B cell (primary cell): ENCODE data around the gene HABP4. TPM values are rescaled to one million over a fixed set of nuclear protein-coding genes. Genes with fewer than 3 reads are reported as not detected.

Experiments used
- ATAC-seq: fragments of 200-7000 bp; cut with Tn5 transposase; one replicate; pipeline ENCODE4 v1.10.0; 2021; ENCODE audit warnings: low read depth, mild to moderate bottlenecking, moderate number of reproducible peaks, moderate library complexity
- CTCF ChIA-PET: fragments of 350-600 bp; sonication (Branson Sonifier 250); formaldehyde crosslinking; loops from one replicate; lab custom pipeline; 2021; ENCODE audit warnings: antibody characterized with exemption, inconsistent platforms; lab: Charles Lee
- POLR2A ChIA-PET: fragments of 350-600 bp; sonication (Branson Sonifier 250); formaldehyde crosslinking; loops from one replicate; lab custom pipeline; 2021; ENCODE audit warnings: antibody characterized with exemption; lab: Charles Lee
- DNase-seq: peaks from one replicate; pipeline ENCODE4 v3.0.0; 2013
- H2AFZ ChIP-seq: 2 replicates; pipeline ENCODE4 v1.6.1; 2012; ENCODE audit warnings: mild to moderate bottlenecking, low read depth, low read length; ENCODE audit not compliant: insufficient read depth, poor library complexity, severe bottlenecking
- H3K27ac ChIP-seq, 2 donors: 1 replicate in 1 of 2; 2 replicates in 1 of 2; pipeline ENCODE4 v1.5.1; 2012 to 2013; ENCODE audit warnings: low read length in 2 of 2, mild to moderate bottlenecking in 2 of 2, moderate library complexity in 1 of 2
- H3K27me3 ChIP-seq, 4 experiments: fragments of 200-600 bp in 1 of 4; sonication (generic) in 1 of 4; replicated peaks in 1 of 4; 1 replicate in 2 of 4; 2 replicates in 2 of 4; pipeline versions ENCODE4 v1.6.1 to v1.7.0; 2013 to 2016; ENCODE audit warnings: low read length in 3 of 4, mild to moderate bottlenecking in 2 of 4, mixed read lengths in 1 of 4, moderate library complexity in 1 of 4; ENCODE audit not compliant: insufficient read depth in 4 of 4, control insufficient read depth in 3 of 4; ENCODE audit errors: control extremely low read depth in 1 of 4
- H3K36me3 ChIP-seq, 2 experiments: replicated peaks in 1 of 2; 1 replicate in 1 of 2; 2 replicates in 1 of 2; pipeline versions ENCODE4 v1.6.1 to v1.7.1; 2013; ENCODE audit warnings: low read length in 1 of 2; ENCODE audit not compliant: insufficient read depth in 2 of 2, control insufficient read depth in 1 of 2; ENCODE audit errors: control extremely low read depth in 1 of 2, extremely low read depth in 1 of 2
- H3K4me1 ChIP-seq, 2 donors: fragments of 200-600 bp in 1 of 2; sonication (generic) in 1 of 2; 1 replicate in 1 of 2; 2 replicates in 1 of 2; pipeline versions ENCODE4 v1.5.1 to v1.6.1; 2013 to 2017; ENCODE audit warnings: low read length in 2 of 2; ENCODE audit not compliant: control insufficient read depth in 2 of 2, insufficient read depth in 2 of 2
- H3K4me2 ChIP-seq: replicated peaks from 2 replicates; pipeline ENCODE3; 2012; ENCODE audit warnings: mild to moderate bottlenecking, low read depth, low read length; ENCODE audit not compliant: poor library complexity, severe bottlenecking
- H3K4me3 ChIP-seq, 5 experiments: fragments of 200-600 bp in 1 of 5; sonication (generic) in 1 of 5; 1 replicate in 3 of 5; 2 replicates in 2 of 5; pipeline versions ENCODE4 v1.5.1 to v1.7.0; 2011 to 2016; ENCODE audit warnings: low read length in 4 of 5, mild to moderate bottlenecking in 4 of 5, low read depth in 2 of 5, control low read depth in 1 of 5, moderate library complexity in 1 of 5; ENCODE audit not compliant: insufficient read depth in 1 of 5; ENCODE audit errors: control extremely low read depth in 1 of 5, extremely low read depth in 1 of 5
- H3K79me2 ChIP-seq: fragments of 200-600 bp; sonication (generic); one replicate; pipeline ENCODE4 v1.6.0; 2016; ENCODE audit warnings: low read length; ENCODE audit not compliant: control insufficient read depth, insufficient read depth
- H3K9ac ChIP-seq: fragments of 200-600 bp; sonication (generic); 2 replicates; pipeline ENCODE4 v1.6.1; 2017; ENCODE audit warnings: mild to moderate bottlenecking, low read length, moderate library complexity
- H3K9me3 ChIP-seq, 3 donors: one replicate each; pipeline versions ENCODE4 v1.6.1 to v1.7.1; 2013; ENCODE audit warnings: low read length in 2 of 3; ENCODE audit not compliant: control insufficient read depth in 2 of 3, insufficient read depth in 1 of 3; ENCODE audit errors: control extremely low read depth in 1 of 3
- H4K20me1 ChIP-seq: 2 replicates; pipeline ENCODE4 v1.6.0; 2012; ENCODE audit warnings: mild to moderate bottlenecking, low read length; ENCODE audit not compliant: insufficient read depth, control insufficient read depth, poor library complexity, severe bottlenecking
- H3K27ac Mint-ChIP-seq: one replicate; pipeline ENCODE4 v1.8.0; 2021; ENCODE audit warnings: mixed read lengths
- H3K27me3 Mint-ChIP-seq: one replicate; pipeline ENCODE4 v1.8.0; 2021; ENCODE audit warnings: mixed read lengths
- H3K4me1 Mint-ChIP-seq: one replicate; pipeline ENCODE4 v1.8.0; 2021; ENCODE audit warnings: mixed read lengths
- H3K4me3 Mint-ChIP-seq: one replicate; pipeline ENCODE4 v1.8.0; 2021; ENCODE audit warnings: mixed read lengths
- H3K9me3 Mint-ChIP-seq: one replicate; pipeline ENCODE4 v1.8.0; 2022; ENCODE audit warnings: mixed read lengths; ENCODE audit not compliant: insufficient read depth
- CTCF ChIP-seq: fragments of 200-600 bp; IDR thresholded peaks from one replicate; pipeline ENCODE4 v1.8.0; 2022; ENCODE audit warnings: antibody characterized with exemption, mild to moderate bottlenecking
- EZH2 ChIP-seq: IDR thresholded peaks from 2 replicates; pipeline ENCODE4 v1.6.1; 2012; ENCODE audit warnings: borderline replicate concordance, low read depth, mild to moderate bottlenecking, moderate library complexity, low read length; ENCODE audit not compliant: insufficient read depth, poor library complexity, severe bottlenecking
- WGBS: methylation state at CpG from one replicate; pipeline ENCODE4 v1.1.5; 2013; ENCODE audit warnings: missing lambda C conversion rate; ENCODE audit not compliant: insufficient coverage; 5-methylcytosine and 5-hydroxymethylcytosine counted together
- intact Hi-C: fragments of 100-400 bp; cut with micrococcal nuclease; formaldehyde crosslinking; loops from one replicate; pipeline ENCODE4 v1.10.0; 2022
- polyA plus RNA-seq: library from polyadenylated mRNA; depleted of rRNA; stranded (reverse); fragments of >200 nt; gene quantifications from 2 replicates; pipeline ENCODE4 v1.2.3, GENCODE V29; 2012
- total RNA-seq, 2 donors: library from RNA; stranded (reverse); fragments of 120-200 nt in 1 of 2; gene quantifications; 1 replicate in 1 of 2; 2 replicates in 1 of 2; pipeline versions ENCODE4 v1.2.3 to v1.2.4, GENCODE V29; 2013 to 2022

HABP4 gene
- total and polyA plus RNA-seq, 2 donors (not counting 1 experiment from before 2014, with no cell fraction given), result 3.3 to 15.0 TPM

- DNase-seq (no peak), ATAC-seq (no peak)
- no peak overlapping the region for H2AFZ ChIP-seq
- CTCF ChIA-PET, result no interaction called here
- no peak overlapping the region for H3K4me3 Mint-ChIP-seq
- intact Hi-C loops, result no loop called here
- POLR2A ChIA-PET, result no interaction called here
- no peaks in the 10 kb centered on the region for H3K27me3 Mint-ChIP-seq
- H3K36me3 ChIP-seq, result no peaks in the 10 kb centered on the region
- H3K9me3 ChIP-seq, result no peaks in the 10 kb centered on the region
- H3K79me2 ChIP-seq, result no peaks in the 10 kb centered on the region
- WGBS, result 94% methylated on average over 3 of the region's 8 CpGs
- no peak overlapping the region for H3K4me3 ChIP-seq
- TF ChIP-seq CTCF (no peak), EZH2 (no peak)
- H3K4me2 ChIP-seq, result no peak overlapping the region
- H3K27me3 ChIP-seq, result no peaks in the 10 kb centered on the region
- H3K4me1 Mint-ChIP-seq, result no peaks in the 10 kb centered on the region
- H3K27ac Mint-ChIP-seq, result no peak overlapping the region
- H3K9me3 Mint-ChIP-seq, result no peaks in the 10 kb centered on the region
- no peak overlapping the region for H3K27ac ChIP-seq
- H4K20me1 ChIP-seq, result no peaks in the 10 kb centered on the region
- H3K9ac ChIP-seq, result no peak overlapping the region
- H3K4me1 ChIP-seq, result no peaks in the 10 kb centered on the region
These were observed 11.4 kb downstream of the HABP4 start for GRCh38 chr9:96461336-96461735.

GRCh38 chr9:96462541-96462940 is 12.6 kb downstream of the HABP4 start:
- Mint-ChIP-seq H3K4me1 (no peaks in the 10 kb centered on the region), H3K27me3 (no peaks in the 10 kb centered on the region), H3K4me3 (no peak overlapping the region), H3K27ac (no peak overlapping the region), H3K9me3 (no peaks in the 10 kb centered on the region)
- Histone ChIP-seq H3K36me3 (no peaks in the 10 kb centered on the region), H3K4me1 (no peaks in the 10 kb centered on the region), H3K79me2 (no peaks in the 10 kb centered on the region), H3K27ac (no peak overlapping the region), H2AFZ (no peak overlapping the region), H4K20me1 (no peaks in the 10 kb centered on the region), H3K9ac (no peak overlapping the region), H3K9me3 (no peaks in the 10 kb centered on the region), H3K4me2 (no peak overlapping the region), H3K27me3 (no peaks in the 10 kb centered on the region), H3K4me3 (no peak overlapping the region)
- ChIA-PET CTCF (no interaction called here), POLR2A (no interaction called here)
- TF ChIP-seq EZH2 (no peak), CTCF (no peak)
- intact Hi-C loops, result no loop called here
- ATAC-seq (no peak), DNase-seq (no peak)
- 98% methylated on average over 6 of the region's 6 CpGs for WGBS
